HG02973 (cell line): ENCODE results near the gene MTMR6.

Experiments
- ATAC-seq: cut with Tn5 transposase; IDR thresholded peaks from one replicate; pipeline ENCODE4 v1.9.1; 2021; ENCODE audit warnings: moderate library complexity; ENCODE audit not compliant: unreplicated experiment

Gene MTMR6

GRCh38 chr13:25281193-25281934, 5.9 kb downstream of the MTMR6 start:
- peak; percentile 67 for ATAC-seq

GRCh38 chr13:25280396-25280795, 6.9 kb downstream of the MTMR6 start:
- no peak for ATAC-seq

GRCh38 chr13:25276748-25277147, 10.5 kb downstream of the MTMR6 start:
- ATAC-seq, result no peak

GRCh38 chr13:25268561-25268960, 18.7 kb downstream of the MTMR6 start:
- no peak for ATAC-seq

- no peak for ATAC-seq
These were observed 19.6 kb downstream of the MTMR6 start for GRCh38 chr13:25267715-25268114.

- ATAC-seq, result no peak
These were observed 20.6 kb downstream of the MTMR6 start for GRCh38 chr13:25266706-25267105.

GRCh38 chr13:25262261-25262660, 25.0 kb downstream of the MTMR6 start:
- no peak for ATAC-seq

- ATAC-seq, result no peak
These were observed 33.6 kb downstream of the MTMR6 start for GRCh38 chr13:25253702-25254101.

- no peak for ATAC-seq
These were observed 34.5 kb downstream of the MTMR6 start for GRCh38 chr13:25252752-25253151.

- ATAC-seq, result no peak
These were observed 35.1 kb downstream of the MTMR6 start for GRCh38 chr13:25252225-25252624.

GRCh38 chr13:25249001-25249543, 38.2 kb downstream of the MTMR6 start:
- peak; percentile 81 for ATAC-seq

GRCh38 chr13:25248071-25248470, 39.2 kb downstream of the MTMR6 start:
- ATAC-seq, result no peak

GRCh38 chr13:25247360-25247759, 39.9 kb downstream of the MTMR6 start:
- ATAC-seq, result no peak

- ATAC-seq, result no peak
These were observed 43.2 kb downstream of the MTMR6 start for GRCh38 chr13:25244123-25244522.

GRCh38 chr13:25242956-25243355, 44.3 kb downstream of the MTMR6 start:
- ATAC-seq, result no peak

GRCh38 chr13:25241007-25241406, 46.3 kb downstream of the MTMR6 start:
- no peak for ATAC-seq

- no peak for ATAC-seq
These were observed 50.2 kb downstream of the MTMR6 start for GRCh38 chr13:25237083-25237482.

GRCh38 chr13:25233861-25234260, 53.4 kb downstream of the MTMR6 start:
- no peak for ATAC-seq

- no peak for ATAC-seq
These were observed 54.3 kb downstream of the MTMR6 start for GRCh38 chr13:25232937-25233515.

GRCh38 chr13:25231517-25231916, 55.8 kb downstream of the MTMR6 start:
- ATAC-seq, result no peak

- ATAC-seq, result no peak
These were observed 59.6 kb downstream of the MTMR6 start for GRCh38 chr13:25227690-25228089.

GRCh38 chr13:25225970-25226369, 61.3 kb downstream of the MTMR6 start:
- ATAC-seq, result no peak
